ENCODE measurements around the gene IPO13.

The IPO13 gene

GRCh38 chr1:43947874-43948437, 1.2 kb downstream of the IPO13 start:
- H3K4me1 Mint-ChIP-seq: peaks cover 55% of the 10 kb centered on the region
- H3K27ac Mint-ChIP-seq: no peak overlapping the region
- peak overlapping the region; percentile 88 for H3K4me3 Mint-ChIP-seq
- no peak for TF ChIP-seq CTCF (IDR thresholded peaks at IDR 0.05)
- DNase-seq: no peak
- peaks cover 7% of the 10 kb centered on the region for H3K27me3 Mint-ChIP-seq (ENCODE audit: low read depth, poor library complexity)
- no peaks in the 10 kb centered on the region for H3K9me3 Mint-ChIP-seq
- H3K36me3 Mint-ChIP-seq (ENCODE audit: low read depth): peaks cover 8% of the 10 kb centered on the region

GRCh38 chr1:43949678-43950077, 2.9 kb downstream of the IPO13 start:
- no peak for DNase-seq
- H3K4me3 Mint-ChIP-seq: no peak overlapping the region
- H3K27ac Mint-ChIP-seq: no peak overlapping the region
- H3K36me3 Mint-ChIP-seq (ENCODE audit: low read depth): peaks cover 8% of the 10 kb centered on the region
- H3K9me3 Mint-ChIP-seq: no peaks in the 10 kb centered on the region
- TF ChIP-seq CTCF (IDR thresholded peaks at IDR 0.05): no peak
- H3K27me3 Mint-ChIP-seq (ENCODE audit: low read depth, poor library complexity): no peaks in the 10 kb centered on the region
- H3K4me1 Mint-ChIP-seq: peaks cover 69% of the 10 kb centered on the region

GRCh38 chr1:43951021-43951985, 4.6 kb downstream of the IPO13 start:
- no peaks in the 10 kb centered on the region for H3K9me3 Mint-ChIP-seq
- H3K4me1 Mint-ChIP-seq: peaks cover 61% of the 10 kb centered on the region
- TF ChIP-seq CTCF (IDR thresholded peaks at IDR 0.05): no peak
- peaks cover 8% of the 10 kb centered on the region for H3K36me3 Mint-ChIP-seq (ENCODE audit: low read depth)
- H3K4me3 Mint-ChIP-seq: no peak overlapping the region
- peak overlapping the region; percentile 10 for H3K27ac Mint-ChIP-seq
- no peaks in the 10 kb centered on the region for H3K27me3 Mint-ChIP-seq (ENCODE audit: low read depth, poor library complexity)
- DNase-seq: no peak

GRCh38 chr1:43952731-43953346, 6.1 kb downstream of the IPO13 start:
- Mint-ChIP-seq H3K4me3 (peak overlapping the region; percentile 30), H3K9me3 (no peaks in the 10 kb centered on the region), H3K27me3 (ENCODE audit: low read depth, poor library complexity) (no peaks in the 10 kb centered on the region), H3K27ac (peak overlapping the region; percentile 70), H3K4me1 (peaks cover 55% of the 10 kb centered on the region), H3K36me3 (ENCODE audit: low read depth) (peaks cover 14% of the 10 kb centered on the region)
- DNase-seq: peak; percentile 56
- TF ChIP-seq CTCF (IDR thresholded peaks at IDR 0.05): no peak

DNA sequence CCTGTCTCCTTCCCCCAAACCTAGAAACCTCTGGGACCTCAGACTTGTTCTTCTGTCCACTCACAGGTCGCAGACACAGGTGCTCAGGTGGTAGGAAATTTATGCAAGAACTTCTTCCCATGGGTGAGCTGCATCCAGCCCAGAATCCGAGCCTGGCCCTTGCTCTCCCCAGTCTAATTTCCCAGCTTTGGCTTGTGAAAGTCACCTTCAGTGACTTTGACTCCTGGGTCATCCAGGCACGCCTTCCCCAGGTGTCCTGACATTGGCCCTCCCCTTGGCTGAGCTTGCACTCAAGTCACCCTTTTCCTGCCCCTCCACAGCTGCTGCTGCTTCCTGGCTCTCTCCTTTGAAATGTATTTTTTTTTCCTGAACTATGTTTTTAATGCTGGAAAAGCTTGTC, 6.6 kb downstream of the IPO13 start:
- no peaks in the 10 kb centered on the region for H3K27me3 Mint-ChIP-seq (ENCODE audit: low read depth, poor library complexity)
- H3K9me3 Mint-ChIP-seq: no peaks in the 10 kb centered on the region
- H3K4me1 Mint-ChIP-seq: peaks cover 49% of the 10 kb centered on the region
- peak overlapping the region; percentile 24 for H3K4me3 Mint-ChIP-seq
- DNase-seq: no peak
- peak overlapping the region; percentile 70 for H3K27ac Mint-ChIP-seq
- H3K36me3 Mint-ChIP-seq (ENCODE audit: low read depth): peaks cover 19% of the 10 kb centered on the region
- no peak for TF ChIP-seq CTCF (IDR thresholded peaks at IDR 0.05)
